DMS53 treated with DMSO at 0.1 percent for 48 hours (cell line): ENCODE measurements around the gene IL10RA.
A peak's percentile ranks its signal among the peaks of the same experiment; 100 is the strongest.
"Not testable (repeated sequence)": the region's sequence is repeated elsewhere in the genome, so short reads cannot be mapped to it uniquely, and the experiment has no call there.

Experiments used
- DNase-seq: peaks from one replicate; lab custom pipeline; 2025; ENCODE audit not compliant: unreplicated experiment; lab: John Stamatoyannopoulos, UW

Gene IL10RA

DNA sequence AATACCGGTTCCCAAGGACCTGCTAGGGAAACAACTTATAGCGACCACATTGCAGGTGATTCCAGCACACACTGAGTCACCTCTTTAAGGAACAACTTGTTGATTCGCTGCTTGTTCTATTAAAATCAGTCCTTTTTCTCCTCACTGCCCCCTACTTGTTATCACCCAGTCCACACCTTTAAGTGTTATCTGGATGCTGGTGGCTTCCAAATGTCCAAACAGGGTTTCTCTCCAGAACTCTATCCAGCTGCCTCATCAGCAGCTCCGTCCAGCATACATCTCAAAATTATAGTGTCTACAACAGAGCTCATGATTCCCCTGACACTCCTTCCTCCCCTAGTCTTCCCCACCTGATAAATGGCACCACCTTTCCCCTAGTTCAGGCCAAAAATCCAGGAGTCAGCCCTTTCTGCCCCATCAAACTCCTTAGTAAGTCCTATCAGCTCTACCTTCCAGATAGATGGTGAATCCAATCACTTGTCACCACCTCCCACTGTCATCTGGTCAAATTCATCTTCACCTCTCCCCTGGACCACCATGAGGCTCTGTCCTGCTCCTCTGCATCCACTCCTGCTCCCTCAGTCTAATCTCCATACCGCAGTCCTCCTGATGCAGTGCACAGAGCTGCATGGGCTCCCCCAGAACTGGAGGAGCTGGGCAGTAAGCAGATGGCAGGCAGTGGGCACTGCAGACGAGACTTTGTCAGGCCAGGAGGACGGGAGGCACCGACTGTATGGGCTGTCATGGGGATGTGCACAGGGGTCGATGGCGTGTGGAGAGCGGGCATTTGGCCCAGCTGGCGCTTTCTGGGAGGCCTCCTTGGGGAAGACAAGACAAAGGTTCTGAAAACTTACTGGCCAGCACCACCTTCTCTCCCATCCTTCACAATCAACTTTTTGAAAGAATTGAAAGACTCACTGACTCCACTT lies 19.3 kb downstream of the IL10RA start:
- DNase-seq, result no peak

DNA sequence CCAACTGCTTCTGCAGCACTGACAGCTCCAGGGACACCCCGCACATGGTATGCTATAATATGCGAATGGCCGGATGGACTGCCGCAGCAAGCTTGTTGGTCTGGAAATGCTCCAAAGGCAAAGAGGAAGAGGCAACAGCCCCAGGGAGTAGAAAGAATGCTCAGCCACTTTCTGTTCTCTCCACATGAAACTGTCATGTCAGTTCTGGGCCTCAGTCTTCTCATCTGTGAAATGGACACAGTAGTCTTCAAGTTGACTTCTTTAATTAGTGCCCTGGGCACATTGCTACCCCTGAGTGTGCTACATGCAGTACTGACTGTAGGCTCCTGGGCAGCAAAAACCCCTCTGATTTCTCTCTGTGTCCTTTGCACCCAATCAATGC lies 19.9 kb downstream of the IL10RA start:
- DNase-seq, result no peak

DNA sequence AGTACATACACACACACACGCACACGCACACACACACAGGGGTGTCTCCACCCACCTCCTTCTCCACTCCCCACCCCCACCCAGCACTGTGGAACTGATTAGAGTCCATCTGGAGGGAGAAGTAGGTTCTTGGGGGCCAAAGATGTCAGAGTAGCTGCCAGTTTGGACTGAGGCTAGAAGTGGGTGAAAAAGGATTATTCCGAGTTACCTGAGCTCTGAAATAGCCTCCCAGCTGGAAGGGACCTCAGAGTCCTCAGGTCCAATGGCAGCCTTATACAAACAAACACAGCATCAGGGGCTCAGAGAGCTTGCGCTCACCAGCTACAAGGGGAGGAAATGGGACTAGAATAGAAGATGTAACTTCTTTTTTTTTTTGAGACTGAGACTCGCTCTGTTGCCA lies 20.8 kb downstream of the IL10RA start:
- no peak for DNase-seq

DNA sequence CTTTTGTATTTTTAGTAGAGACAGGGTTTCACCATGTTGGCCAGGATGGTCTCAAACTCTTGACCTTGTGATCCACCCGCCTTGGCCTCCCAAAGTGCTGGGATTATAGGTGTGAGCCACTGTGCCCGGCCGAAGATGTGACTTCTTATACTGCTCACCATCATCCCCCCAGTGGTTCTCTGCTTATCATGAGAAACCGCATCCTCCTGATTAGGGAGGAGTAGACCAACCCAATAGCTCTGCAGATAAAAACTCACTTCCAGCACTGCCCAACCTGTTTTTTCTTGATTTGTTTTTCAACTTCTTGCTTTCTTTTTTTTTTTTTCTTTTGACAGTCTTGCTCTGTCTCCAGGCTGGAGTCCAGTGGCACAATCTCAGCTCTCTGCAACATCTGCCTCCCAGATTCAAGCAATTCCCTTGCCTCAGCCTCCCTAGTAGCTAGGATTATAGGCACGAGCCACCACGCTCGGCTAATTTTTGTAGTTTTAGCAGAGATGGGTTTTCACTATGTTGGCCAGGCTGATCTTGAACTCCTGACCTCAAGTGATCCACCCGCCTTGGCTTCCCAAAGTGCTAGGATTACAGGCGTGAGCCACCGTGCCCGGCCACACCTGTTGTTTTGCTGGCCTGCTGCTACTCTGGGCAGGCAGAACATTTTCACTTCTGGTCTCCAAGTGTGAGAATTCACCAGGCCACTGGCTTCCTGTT lies 21.5 kb downstream of the IL10RA start:
- not testable (repeated sequence) for DNase-seq

DNA sequence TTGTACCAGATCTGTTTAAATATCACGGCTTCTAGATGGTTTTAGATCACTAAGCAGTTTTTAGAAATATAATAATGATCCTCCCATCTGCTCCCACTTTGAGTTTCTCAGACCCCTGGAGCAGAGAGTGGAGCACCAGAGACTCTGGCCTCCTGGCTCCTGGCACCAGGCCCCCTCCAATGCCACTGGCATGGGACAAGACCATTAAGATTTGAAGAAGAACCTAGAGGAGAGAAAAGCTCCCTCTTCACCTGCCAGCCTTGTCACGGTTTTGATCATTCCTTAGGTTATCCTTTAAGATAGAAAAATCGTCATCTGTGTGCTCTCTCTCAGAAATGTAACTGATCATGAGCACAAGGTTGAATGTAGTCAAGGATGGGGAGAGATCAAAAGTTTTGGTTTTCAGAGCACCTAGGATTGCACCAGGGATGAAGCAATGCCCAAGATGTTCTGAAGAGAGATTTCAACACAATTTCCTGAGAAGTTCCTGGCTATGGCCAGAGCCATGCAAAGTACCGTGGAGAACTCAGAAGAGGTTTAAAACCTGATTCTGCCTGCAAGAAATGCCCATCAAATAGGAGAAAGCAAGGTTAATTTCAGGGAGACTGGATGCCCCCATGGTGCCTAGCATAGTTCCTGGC lies 22.2 kb downstream of the IL10RA start:
- no peak for DNase-seq

DNA sequence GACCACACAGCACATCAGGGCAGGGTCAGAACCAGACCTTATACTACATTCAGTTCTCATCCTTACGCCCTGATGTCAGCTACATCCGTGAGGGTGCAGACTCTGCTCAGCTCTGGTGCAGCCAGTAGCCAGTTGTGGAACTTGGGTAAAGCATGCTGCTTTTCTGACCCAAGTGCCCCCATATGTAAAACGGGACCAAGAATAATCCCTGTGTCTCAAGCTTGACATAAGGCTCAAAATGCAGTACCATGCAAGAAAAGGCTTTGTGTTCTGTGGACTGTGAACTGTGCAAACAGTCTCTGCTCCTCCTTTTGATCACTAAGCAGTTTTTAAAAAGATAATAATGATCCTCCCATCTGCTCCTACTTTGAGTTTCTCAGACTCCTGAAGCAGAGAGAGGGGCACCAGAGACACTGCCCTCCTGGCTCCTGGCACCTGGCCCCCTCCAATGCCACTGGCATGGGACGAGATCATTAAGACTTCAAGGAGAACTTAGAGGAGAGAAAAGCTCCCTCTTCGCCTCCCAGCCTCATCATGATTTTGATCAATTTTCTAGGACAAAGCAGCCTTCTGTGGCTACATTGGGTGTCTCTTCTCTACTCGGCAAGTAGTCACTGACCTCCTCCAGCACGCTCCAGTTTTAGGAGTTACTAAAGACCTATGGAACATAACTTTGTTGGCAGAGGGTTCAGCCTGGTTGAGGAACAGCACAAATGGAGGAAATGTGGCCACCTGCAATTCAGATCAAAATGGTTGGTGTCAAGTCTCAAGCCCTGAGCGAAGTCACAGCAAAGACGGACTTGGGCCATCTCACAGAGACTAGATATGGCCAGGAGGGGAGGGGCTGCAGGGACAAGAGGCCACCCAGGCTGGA lies 23.9 kb downstream of the IL10RA start:
- DNase-seq, result no peak

GRCh38 chr11:118010738-118011461 lies 24.7 kb downstream of the IL10RA start:
- no peak for DNase-seq

DNA sequence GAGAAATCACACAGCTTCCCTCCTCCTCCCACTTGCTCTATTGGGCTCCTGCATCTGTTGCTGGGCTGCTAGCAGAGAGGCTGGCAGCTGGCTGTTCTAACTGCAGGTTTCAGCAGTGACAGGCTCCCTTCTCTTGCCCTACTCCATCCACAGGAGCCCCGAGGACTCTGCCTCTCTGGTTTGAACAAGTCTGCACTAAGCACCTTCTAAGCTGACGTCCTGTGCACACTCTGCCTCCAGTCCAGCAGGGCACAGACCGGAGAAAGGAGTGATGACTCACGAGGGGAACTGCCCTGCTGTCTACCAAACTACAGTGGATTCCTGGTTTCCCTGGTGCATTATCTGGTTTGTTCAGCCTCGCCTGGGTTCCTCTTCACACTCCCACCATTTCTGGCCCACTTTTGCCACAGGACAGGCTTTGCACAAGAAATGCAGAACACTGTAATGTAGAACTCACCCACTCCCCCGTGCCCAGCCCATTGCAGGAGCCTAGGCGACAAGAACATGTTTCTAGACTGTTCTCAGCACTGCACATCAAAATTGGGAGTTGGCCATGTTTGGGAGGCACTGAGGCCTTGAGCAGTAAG lies 26.0 kb downstream of the IL10RA start:
- peak; percentile 37 for DNase-seq

- DNase-seq, result no peak
These were observed 27.8 kb downstream of the IL10RA start for GRCh38 chr11:118014022-118014421.

GRCh38 chr11:118015385-118015841 lies 29.2 kb downstream of the IL10RA start:
- no peak for DNase-seq

DNA sequence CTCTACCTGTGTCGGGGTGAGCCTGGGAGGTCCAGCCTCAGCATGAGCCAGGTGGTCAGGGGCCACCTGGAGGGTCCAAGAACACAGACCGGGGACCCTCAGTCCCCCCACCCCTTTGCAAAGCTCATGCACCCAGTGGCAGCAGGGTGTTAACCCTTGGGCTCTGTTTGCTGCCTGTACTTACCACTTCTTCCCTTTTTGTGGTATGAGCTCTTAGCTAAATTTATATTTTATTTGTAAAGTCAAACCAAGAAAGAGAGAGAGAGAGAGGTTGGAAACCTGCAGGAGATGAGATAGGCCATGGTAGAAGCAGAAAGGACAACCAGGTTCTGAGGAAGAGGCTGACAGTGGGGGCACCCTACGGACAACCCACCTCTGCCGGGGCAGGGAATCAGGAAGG lies 29.9 kb downstream of the IL10RA start:
- no peak for DNase-seq

DNA sequence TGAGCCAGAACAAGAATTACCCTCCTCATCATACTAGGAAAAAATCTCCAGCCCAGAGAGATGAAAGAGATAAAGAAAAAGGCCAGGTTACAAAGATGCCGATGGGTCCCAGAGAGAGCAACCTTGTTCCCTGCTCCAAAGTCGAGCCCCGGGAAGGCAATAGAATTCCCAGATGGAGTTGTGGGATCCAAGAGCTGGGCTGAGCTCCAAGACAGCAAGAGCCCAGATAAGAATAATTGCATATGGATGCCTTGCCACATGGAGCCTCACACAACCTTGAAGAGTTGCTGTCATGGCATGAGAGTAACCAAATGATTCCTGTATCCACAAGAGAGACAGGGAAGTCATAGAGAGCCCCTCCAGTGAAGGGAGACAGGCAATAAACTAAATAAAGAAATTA lies 30.9 kb downstream of the IL10RA start:
- no peak for DNase-seq

DNA sequence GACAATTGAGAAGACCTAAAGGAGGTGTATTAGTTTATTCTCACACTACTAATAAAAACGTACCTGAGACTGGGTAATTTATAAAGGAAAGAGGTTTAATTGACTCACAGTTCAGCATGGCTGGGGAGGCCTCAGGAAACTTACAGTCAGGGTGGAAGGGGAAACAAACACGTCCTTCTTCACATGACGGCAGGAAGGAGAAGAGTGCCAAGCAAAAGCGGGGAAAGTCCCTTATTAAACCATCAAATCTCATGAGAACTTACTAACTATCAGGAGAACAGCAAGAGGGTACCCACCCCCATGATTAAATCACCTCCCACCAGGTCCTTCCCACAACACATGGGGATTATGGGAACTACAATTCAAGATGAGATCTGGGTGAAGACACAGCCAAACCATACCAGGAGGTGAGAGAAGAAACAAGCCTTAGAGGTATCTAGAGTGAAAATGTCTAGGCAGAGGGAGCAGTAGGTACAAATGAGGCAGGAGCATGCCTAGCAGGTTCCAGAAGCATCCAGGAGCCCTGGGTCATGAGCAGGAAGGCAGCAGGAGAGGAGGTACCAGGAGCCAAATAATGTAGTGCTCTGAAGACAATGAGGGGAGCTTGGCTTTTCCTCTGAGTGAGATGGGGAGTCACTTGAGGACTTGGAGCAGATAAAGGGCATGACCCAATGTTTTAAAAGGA lies 31.6 kb downstream of the IL10RA start:
- no peak for DNase-seq

GRCh38 chr11:118018401-118018800 lies 32.2 kb downstream of the IL10RA start:
- DNase-seq, result no peak

DNA sequence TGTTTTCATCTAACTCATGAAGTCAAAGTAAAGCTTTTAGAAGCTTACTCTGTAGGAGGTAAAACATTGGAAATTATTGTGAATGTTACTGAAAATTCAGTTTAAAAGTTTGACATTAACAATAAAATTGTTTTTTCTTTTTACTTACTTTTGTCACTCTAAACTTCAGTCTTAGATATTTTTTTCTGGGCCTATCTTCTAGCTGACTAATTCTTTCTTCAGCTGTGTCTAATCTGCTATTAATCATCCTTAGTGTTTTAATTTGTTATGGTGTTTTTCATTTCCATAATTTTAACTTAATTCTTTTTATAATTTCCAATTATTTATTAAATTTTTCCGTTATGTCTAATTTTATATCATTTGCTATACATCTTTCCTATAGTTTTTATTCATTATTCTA lies 35.0 kb downstream of the IL10RA start:
- DNase-seq, result no peak

- no peak for DNase-seq
These were observed 41.5 kb downstream of the IL10RA start for GRCh38 chr11:118027694-118028093.

DNA sequence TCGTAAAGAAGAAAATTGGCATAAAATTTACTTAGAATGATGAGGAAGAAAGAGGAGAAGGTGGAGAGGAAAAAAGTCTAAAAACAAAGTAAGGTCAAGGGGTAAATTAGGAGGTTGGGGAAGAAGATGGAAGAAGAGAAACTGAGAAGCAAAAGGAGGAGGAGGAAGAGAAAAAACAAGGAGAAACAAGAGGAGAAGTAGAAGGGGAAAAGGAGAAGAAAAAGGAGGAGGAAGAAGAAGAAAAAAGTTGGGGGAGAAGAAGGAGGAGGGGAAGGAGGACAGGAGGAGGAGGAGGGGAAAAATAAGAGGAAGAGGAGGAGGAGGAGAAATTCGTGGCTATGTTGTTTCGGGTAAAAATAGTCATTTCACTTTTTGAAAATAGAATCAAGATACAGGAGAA lies 42.4 kb downstream of the IL10RA start:
- no peak for DNase-seq

DNA sequence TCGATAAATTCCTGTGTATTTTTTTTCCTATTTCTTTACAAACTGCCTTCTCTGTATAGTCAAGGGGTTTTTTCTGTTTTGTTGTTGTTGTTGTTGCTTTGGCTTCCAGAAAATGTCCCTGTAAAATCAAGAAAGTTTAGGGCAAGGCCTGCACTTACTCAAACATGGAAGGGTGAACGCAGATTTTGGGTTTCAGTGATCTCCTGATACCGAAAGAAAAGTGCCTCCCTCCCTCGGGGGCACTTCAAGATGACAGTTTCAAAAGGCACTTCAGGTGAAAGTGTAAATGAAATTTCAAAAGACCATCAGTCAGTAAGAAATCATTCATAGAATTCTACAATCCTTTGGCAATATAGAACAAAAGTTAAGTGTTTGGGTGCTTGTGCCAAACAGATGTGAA lies 47.2 kb downstream of the IL10RA start:
- no peak for DNase-seq

- no peak for DNase-seq
These were observed 55.9 kb downstream of the IL10RA start for GRCh38 chr11:118042141-118042540.
